Esophagus (tissue), 2 donors: Measurements from ENCODE around the gene UBE2D2. TPM values are rescaled to one million over a fixed set of nuclear protein-coding genes. Genes with fewer than 3 reads are reported as not detected.

Source experiments
- H3K27ac ChIP-seq, 2 donors: one replicate each; pipeline ENCODE4 v1.5.1; 2013; ENCODE audit warnings: low read depth in 2 of 2, mild to moderate bottlenecking in 2 of 2, inconsistent platforms in 1 of 2, low read length in 1 of 2, moderate library complexity in 1 of 2
- H3K27me3 ChIP-seq, 2 donors: one replicate each; pipeline ENCODE4 v1.6.1; 2013; ENCODE audit warnings: low read length in 2 of 2, control low read depth in 1 of 2, mild to moderate bottlenecking in 1 of 2; ENCODE audit not compliant: insufficient read depth in 2 of 2, control insufficient read depth in 1 of 2
- H3K36me3 ChIP-seq, 2 donors: one replicate each; pipeline ENCODE4 v1.6.1; 2013; ENCODE audit warnings: low read length in 1 of 2; ENCODE audit not compliant: control insufficient read depth in 2 of 2, insufficient read depth in 2 of 2
- H3K4me1 ChIP-seq, 2 donors: one replicate each; pipeline ENCODE4 v1.6.1; 2013; ENCODE audit warnings: low read length in 1 of 2; ENCODE audit not compliant: control insufficient read depth in 2 of 2, insufficient read depth in 2 of 2
- H3K4me3 ChIP-seq, 2 donors: one replicate each; pipeline ENCODE4 v1.5.1; 2013; ENCODE audit warnings: low read length in 2 of 2, mild to moderate bottlenecking in 2 of 2, low read depth in 1 of 2, moderate library complexity in 1 of 2
- H3K9me3 ChIP-seq, 2 donors: one replicate each; pipeline ENCODE4 v1.6.1; 2013; ENCODE audit warnings: mild to moderate bottlenecking in 2 of 2, low read depth in 1 of 2, low read length in 1 of 2, moderate library complexity in 1 of 2; ENCODE audit not compliant: control insufficient read depth in 2 of 2, insufficient read depth in 1 of 2
- WGBS, 2 donors: extraction: QIAGEN DNeasy Blood & Tissue Kit; methylation state at CpG; one replicate each; pipeline ENCODE4 v1.1.7; 2013; 5-methylcytosine and 5-hydroxymethylcytosine counted together
- polyA plus RNA-seq, 2 donors: library from polyadenylated mRNA; stranded (reverse); fragments of 200-250 nt; gene quantifications; one replicate each; pipeline ENCODE4 v1.2.3, GENCODE V29; 2013
- donor health status: healthy with polysubstance abuse.
- donor health status: Bipolar disorder and iron deficiency.

Gene UBE2D2
- polyA plus RNA-seq, 2 donors: 43.4 to 76.9 TPM

DNA sequence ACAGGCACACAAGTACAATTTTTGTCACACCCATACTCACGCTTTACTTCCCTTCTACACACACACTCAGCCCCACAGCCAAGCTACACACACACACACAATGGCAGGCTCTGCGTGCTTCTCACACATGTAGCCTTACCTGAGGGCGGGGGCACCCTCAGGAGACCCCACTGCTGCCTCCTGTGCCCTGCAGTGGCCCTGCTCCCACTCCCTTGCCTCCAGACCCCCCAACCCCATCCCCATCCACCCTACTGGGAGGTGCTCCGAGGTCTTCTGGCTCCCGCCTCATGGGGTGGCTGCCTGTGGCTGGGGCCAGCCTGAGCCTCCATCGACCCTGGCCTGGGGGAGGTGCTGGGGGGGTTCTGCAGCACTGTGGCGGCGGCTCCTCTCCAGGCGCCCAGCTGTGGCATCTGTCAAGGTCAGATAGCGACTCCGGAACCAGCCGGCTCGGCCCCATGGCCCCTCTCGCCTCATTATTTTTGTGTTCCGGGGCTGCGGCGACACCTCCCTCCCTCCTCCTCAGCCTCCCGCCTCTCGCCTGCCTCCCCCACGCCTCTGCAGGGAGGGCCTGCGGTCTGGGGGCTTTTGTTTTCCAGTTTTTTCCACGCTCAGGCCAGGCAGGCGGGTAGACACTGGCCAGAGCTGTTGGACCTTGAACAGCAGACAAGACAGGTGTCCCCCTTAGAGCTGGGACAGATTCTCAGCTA lies 108.7 kb downstream of the UBE2D2 start:
- no peaks in the 10 kb centered on the region for H3K9me3 ChIP-seq
- H3K27ac ChIP-seq: peak overlapping the region in 1 of 2 donors; percentile 5
- WGBS, 2 donors: 63 to 71% methylated on average over 23 of the region's 23 CpGs
- no peaks in the 10 kb centered on the region for H3K27me3 ChIP-seq
- no peak overlapping the region for H3K4me3 ChIP-seq
- H3K36me3 ChIP-seq: no peaks in the 10 kb centered on the region
- peaks cover 2 to 8% of the 10 kb centered on the region in 2 donors for H3K4me1 ChIP-seq

DNA sequence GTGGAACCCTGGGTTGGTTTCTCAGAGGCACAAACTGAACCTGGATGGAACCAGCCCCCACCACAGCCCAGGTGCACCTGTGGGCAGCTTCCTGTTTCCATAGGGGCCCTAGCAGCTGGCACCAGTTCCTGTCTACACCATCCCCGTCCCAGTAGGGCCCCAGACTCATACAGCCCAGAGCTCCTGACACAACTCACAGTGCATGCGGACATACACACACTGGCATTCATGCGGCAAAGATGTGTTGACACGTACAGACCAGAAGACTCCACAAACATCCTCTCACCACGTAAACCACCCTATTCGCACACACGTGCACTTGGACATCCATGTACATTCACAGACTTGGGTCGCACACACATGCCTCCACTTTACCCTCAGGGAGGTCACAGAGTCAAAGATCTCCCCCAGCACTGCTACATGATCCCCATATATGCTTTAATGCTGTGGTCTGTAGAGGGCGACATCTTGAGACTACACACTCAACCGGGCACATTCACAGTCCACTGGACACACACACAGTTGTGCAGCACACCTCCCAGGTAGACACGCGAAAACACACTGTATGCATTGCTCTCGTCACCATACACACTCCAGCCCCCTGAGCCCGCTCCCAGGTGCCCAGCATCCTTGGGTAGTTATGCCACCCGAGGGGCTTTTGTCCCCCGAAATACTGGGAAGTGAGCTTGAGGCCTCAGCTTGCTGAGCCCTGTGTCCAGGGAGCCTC lies 109.4 kb downstream of the UBE2D2 start:
- Histone ChIP-seq H3K27me3 (no peaks in the 10 kb centered on the region), H3K27ac (peak overlapping the region in 1 of 2 donors; percentile 5), H3K9me3 (no peaks in the 10 kb centered on the region), H3K4me3 (no peak overlapping the region), H3K4me1 (peaks cover 2 to 8% of the 10 kb centered on the region in 2 donors), H3K36me3 (no peaks in the 10 kb centered on the region)
- WGBS, 2 donors: 71 to 78% methylated on average over 16 of the region's 16 CpGs

DNA sequence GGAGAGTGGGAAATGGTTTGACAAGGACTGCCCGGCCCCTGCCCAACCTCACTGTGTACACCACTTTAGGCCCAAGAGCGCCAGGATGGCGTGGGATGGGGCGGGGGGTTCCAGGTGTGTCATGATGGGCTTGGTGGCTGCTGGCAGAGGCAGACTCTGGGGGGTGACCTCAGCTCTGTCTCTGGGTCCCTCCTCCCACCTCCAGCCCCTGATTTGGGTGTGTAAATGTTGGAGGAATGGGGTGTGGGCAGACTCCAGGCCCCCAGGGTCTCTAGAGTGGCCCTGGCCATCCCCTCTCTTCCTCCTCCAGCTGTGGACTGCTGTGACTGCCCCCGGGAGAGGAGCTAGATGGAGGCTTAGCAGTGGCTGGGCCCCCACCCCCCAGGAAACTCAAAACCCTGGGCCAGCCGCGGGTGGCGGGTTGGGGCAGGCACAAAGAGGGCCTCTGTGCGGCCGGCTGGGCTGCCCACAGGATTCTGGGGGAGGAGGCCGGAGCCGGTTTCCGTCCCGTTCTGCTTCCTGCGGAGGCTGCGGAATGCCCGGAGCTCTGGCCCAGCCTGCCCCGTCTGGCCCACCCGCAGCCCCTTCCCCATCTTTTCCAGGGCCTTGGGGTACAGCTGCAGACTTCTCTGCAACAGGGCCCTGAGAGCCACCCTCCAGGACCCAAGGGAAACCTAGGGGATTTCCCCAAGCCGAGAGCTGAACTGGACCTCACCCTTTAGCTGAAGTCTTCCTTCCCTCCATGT lies 110.1 kb downstream of the UBE2D2 start:
- WGBS, 2 donors: 51 to 68% methylated on average over 19 to 20 of the region's 20 CpGs
- Histone ChIP-seq H3K4me1 (peaks cover 2 to 8% of the 10 kb centered on the region in 2 donors), H3K27ac (peak overlapping the region in 1 of 2 donors; percentile 9), H3K27me3 (no peaks in the 10 kb centered on the region), H3K4me3 (no peak overlapping the region), H3K36me3 (no peaks in the 10 kb centered on the region), H3K9me3 (no peaks in the 10 kb centered on the region)

DNA sequence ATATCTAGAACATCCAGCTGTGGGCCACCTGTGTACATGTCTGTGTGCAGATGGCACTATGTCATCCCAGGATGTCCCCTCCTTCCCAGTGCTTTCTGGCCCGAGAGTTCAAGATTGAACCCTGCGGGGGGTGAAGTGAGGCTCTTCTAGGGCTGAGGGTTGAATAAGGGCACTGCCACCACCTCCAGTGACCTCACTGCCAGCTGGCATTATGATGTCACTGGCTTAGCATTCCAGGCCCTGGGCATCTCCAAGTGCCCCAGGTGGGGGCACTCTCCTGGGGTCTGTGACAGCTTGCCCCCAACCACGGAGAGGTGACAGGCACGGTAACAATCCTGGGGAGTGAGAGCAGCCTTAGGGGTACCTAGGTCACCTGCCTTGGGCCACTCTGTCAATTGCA lies 114.1 kb downstream of the UBE2D2 start:
- Histone ChIP-seq H3K4me1 (peaks cover 0 to 6% of the 10 kb centered on the region in 2 donors), H3K9me3 (no peaks in the 10 kb centered on the region), H3K27me3 (no peaks in the 10 kb centered on the region), H3K36me3 (peaks cover 0 to 2% of the 10 kb centered on the region in 2 donors), H3K27ac (no peak overlapping the region), H3K4me3 (no peak overlapping the region)
- WGBS, 2 donors: 79 to 88% methylated on average over 4 of the region's 4 CpGs

DNA sequence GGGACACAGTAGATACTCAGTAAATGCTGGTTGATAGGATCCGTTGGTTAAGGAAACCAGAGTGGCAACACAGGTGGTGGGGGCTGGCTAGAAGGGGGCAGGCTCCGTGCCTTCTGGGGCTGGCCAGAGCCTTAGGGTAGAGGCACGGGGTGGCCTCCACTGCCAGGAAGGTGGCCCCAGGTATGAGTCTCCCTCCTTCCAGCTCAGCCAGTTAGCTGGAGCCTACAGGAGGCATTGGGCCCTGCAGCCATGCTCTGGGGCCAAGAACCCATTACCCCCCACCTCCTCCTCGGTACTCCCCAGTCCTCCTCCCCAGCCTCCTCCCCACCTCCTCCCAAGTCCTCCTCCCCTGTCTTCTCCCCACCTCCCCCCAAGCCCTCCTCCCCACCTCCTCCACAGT lies 114.7 kb downstream of the UBE2D2 start:
- H3K4me3 ChIP-seq: no peak overlapping the region

DNA sequence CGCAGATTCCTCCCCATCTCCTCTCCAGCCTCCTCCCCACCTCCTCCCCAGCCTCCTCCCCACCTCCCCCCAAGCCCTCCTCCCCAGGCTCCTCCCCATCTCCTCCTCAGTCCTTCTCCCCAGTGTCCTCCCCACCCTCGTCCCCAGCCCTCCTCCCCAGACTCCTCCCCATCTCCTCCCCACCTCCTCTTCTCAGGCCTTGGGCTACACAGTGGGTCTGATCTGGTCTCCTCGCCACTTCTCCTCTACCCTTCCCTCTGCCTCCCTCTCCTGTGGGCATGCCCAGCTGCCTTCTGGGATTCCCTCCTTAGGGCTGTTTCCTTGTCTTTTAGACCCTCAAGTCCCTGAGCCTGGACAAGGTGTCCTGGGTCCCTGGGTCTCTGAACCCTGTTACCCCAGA lies 115.3 kb downstream of the UBE2D2 start:
- Histone ChIP-seq H3K36me3 (peaks cover 0 to 12% of the 10 kb centered on the region in 2 donors), H3K9me3 (no peaks in the 10 kb centered on the region), H3K4me3 (no peak overlapping the region), H3K27ac (no peak overlapping the region), H3K27me3 (no peaks in the 10 kb centered on the region), H3K4me1 (peaks cover 0 to 6% of the 10 kb centered on the region in 2 donors)
- 60 to 61% methylated on average over 3 of the region's 3 CpGs for WGBS, 2 donors

More for the DNA sequence above, 114.7 kb downstream of the UBE2D2 start:
- Histone ChIP-seq H3K27ac (no peak overlapping the region), H3K36me3 (peaks cover 0 to 8% of the 10 kb centered on the region in 2 donors), H3K4me1 (peaks cover 0 to 6% of the 10 kb centered on the region in 2 donors), H3K9me3 (no peaks in the 10 kb centered on the region), H3K27me3 (no peaks in the 10 kb centered on the region)
- WGBS, 2 donors: 75 to 77% methylated on average over 4 of the region's 4 CpGs

DNA sequence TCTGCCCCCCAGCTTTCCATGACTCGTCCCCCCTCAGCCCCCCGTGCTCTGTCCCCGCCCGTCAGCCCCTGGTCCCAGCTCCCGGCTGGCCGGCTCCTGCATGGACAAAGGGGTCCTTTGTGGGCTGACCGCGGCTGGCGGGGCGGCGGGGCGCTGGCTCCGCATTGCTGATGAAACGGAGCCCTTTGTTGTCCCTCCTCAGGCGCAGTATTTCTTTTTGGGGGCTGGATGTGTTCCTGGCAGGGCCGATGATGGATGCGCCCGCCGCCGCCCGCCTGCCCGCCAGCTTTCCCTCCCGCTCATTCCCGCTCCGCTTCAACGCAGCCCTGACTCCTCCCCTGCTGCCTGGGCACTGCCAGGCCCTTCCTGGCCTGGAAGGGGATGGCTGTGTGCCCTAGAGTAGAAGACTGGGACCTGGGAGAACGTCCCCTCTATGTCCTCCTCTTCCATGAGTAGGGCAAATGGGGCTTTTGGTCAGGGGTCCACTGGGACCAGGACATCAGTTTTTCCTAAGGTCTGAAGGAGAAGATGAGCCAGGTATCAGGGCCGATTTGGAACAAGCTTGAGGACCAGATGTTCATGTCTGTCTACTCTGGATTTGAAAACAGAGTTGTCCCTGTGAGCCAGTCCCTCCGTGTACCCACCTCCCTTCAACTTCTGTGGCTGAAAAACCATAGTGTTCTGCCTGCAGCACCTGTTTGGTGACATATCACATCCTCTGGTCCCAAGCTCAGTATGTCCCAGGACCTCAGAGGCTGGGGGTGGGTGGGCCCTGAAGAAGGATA lies 116.0 kb downstream of the UBE2D2 start:
- Histone ChIP-seq H3K27ac (peak overlapping the region in 1 of 2 donors; percentile 18), H3K4me1 (peaks cover 0 to 6% of the 10 kb centered on the region in 2 donors), H3K4me3 (no peak overlapping the region), H3K9me3 (no peaks in the 10 kb centered on the region), H3K36me3 (peaks cover 0 to 14% of the 10 kb centered on the region in 2 donors), H3K27me3 (no peaks in the 10 kb centered on the region)
- 38 to 42% methylated on average over 29 of the region's 29 CpGs for WGBS, 2 donors
